ENCODE data around the gene CDC7. TPM values are rescaled to one million over a fixed set of nuclear protein-coding genes. Genes with fewer than 3 reads are reported as not detected.

The CDC7 gene
- polyA plus RNA-seq, 4 donors, result 23.7 to 29.7 (median 28.0) TPM

DNA sequence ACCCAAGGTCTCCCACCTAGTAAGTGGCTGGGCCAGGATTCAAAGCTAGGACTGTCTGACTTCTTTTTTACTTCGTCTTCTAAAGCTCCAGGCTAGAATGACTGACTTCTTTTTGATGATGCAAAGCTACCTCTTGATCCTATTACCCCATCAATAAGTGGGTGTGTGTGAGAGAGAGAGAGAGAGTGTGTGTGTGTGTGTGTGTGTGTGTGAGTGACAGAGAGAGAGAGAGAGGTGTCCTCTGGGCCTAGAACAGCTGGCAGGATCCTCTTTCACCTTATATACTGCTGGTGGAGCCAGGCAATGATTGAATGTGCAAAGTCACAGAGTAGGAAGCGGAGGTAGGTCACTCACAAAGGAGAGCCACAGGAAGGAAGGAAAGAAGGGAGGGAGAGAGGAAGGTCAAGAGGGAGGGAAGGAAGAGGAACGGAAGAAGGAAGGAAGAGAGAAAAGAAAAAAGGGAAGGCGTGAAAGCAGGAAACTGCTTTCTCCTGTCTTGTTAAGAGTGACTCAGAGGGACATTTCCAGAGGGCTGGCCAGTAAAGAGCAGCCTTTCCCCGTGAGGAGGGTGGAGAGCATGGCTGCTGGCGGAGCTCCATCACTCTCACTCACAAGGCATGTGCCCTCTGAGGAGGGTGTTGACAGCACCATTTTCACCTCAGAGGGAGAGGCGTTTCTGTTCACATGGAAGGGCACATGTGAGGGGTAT is 68.9 kb downstream of the CDC7 start:
- no peak for DNase-seq (ENCODE audit: low read depth in 4 of 4, low spot score in 3 of 4)

DNA sequence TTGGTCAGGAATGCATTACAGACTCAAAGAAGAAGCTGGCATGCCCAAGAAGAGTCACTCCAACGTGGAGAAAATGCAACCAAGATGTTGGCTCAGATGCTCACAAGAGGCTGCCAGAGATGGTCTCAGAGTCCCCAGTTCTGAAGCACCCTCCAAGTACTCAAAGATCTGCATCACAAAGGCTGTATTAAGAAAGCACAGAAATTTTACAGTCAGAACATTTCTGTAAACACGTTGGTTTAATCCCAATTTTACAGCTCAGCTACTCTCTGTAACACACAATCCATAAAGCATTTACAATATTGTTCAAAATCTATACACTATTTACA is 69.4 kb downstream of the CDC7 start:
- no peak for DNase-seq (ENCODE audit: low read depth in 4 of 4, low spot score in 3 of 4)

DNA sequence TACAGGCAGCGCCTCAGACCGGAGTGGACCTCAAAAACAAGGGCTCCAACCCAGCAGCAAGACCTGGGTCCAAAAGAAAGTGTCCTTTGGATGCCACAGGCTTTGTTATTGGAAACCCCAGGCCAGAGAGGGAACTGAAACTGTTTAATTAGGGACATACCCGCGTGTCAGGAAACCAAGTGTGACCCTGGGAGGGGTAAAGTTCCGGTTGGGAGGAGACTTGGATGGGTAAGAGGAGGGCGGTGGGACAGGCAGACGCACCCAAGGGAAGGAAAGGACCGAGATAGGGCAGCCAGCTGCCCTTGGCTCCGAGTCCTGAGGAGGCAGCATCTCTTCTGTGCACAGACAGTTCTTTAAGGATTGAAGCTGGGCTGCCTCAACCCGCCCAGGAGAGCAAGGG is 71.4 kb downstream of the CDC7 start:
- no peak for DNase-seq (ENCODE audit: low read depth in 4 of 4, low spot score in 3 of 4)

Other genes starting within 250 kb of the CDC7 start
- 1 to 10 TPM; 5.5 to 9.9 (median 7.3) TPM for gene HFM1, start 96.0 kb upstream of the CDC7 start, polyA plus RNA-seq (ENCODE audit: insufficient read length in 4 of 4)